Keratinocyte (primary cell): ENCODE data around the gene SIGLEC5. TPM values are rescaled to one million over a fixed set of nuclear protein-coding genes. Genes with fewer than 3 reads are reported as not detected.
A peak's percentile ranks its signal among the peaks of the same experiment; 100 is the strongest.

ENCODE experiments used
- DNase-seq: peaks from one replicate; pipeline ENCODE4 v3.0.0-alpha.2; 2011; ENCODE audit warnings: low read depth, missing footprints, low spot score
- FAIRE-seq: peaks from 2 replicates; lab custom pipeline; 2011; peaks lifted over from hg19 to GRCh38; lab: Jason Lieb, UNC
- H2AFZ ChIP-seq: 2 replicates; pipeline ENCODE4 v1.6.0; 2012; ENCODE audit warnings: low read length, control low read depth, inconsistent platforms; ENCODE audit not compliant: control insufficient read depth
- H3K27ac ChIP-seq: 2 replicates; pipeline ENCODE4 v1.5.1; 2011; ENCODE audit warnings: low read length; ENCODE audit not compliant: control insufficient read depth, insufficient read depth
- H3K27me3 ChIP-seq: 3 replicates; pipeline ENCODE4 v1.6.0; 2011; ENCODE audit warnings: low read length; ENCODE audit not compliant: control insufficient read depth, insufficient read depth; ENCODE audit errors: extremely low read depth
- H3K36me3 ChIP-seq, 2 experiments: 2 replicates in 1 of 2; 3 replicates in 1 of 2; pipeline ENCODE4 v1.5.1; 2011; ENCODE audit warnings: low read length in 2 of 2, mild to moderate bottlenecking in 1 of 2; ENCODE audit not compliant: control insufficient read depth in 2 of 2, insufficient read depth in 2 of 2; ENCODE audit errors: extremely low read depth in 1 of 2
- H3K4me1 ChIP-seq: 3 replicates; pipeline ENCODE4 v1.5.1; 2011; ENCODE audit warnings: low read length; ENCODE audit not compliant: control insufficient read depth, insufficient read depth; ENCODE audit errors: extremely low read depth
- H3K4me2 ChIP-seq: 3 replicates; pipeline ENCODE4 v1.6.0; 2011; ENCODE audit warnings: low read depth, low read length; ENCODE audit not compliant: control insufficient read depth, insufficient read depth; ENCODE audit errors: extremely low read depth
- H3K4me3 ChIP-seq, 3 experiments: fragments of 200-600 bp in 1 of 3; sonication (generic) in 1 of 3; 2 replicates in 2 of 3; 3 replicates in 1 of 3; pipeline ENCODE4 v1.5.1; 2011 to 2016; ENCODE audit warnings: low read length in 3 of 3, mild to moderate bottlenecking in 3 of 3, control low read depth in 2 of 3, inconsistent platforms in 1 of 3, low read depth in 1 of 3, mixed read lengths in 1 of 3, mixed run types in 1 of 3, moderate library complexity in 1 of 3; ENCODE audit not compliant: control insufficient read depth in 2 of 3, insufficient read depth in 2 of 3; ENCODE audit errors: extremely low read depth in 1 of 3
- H3K79me2 ChIP-seq: 2 replicates; pipeline ENCODE4 v1.6.0; 2012; ENCODE audit warnings: low read length; ENCODE audit not compliant: control insufficient read depth, insufficient read depth
- H3K9ac ChIP-seq: 3 replicates; pipeline ENCODE4 v1.6.0; 2011; ENCODE audit warnings: low read length; ENCODE audit not compliant: control insufficient read depth, insufficient read depth; ENCODE audit errors: extremely low read depth
- H3K9me1 ChIP-seq: 3 replicates; pipeline ENCODE4 v1.6.0; 2011; ENCODE audit warnings: low read length; ENCODE audit not compliant: control insufficient read depth, insufficient read depth; ENCODE audit errors: extremely low read depth
- H3K9me3 ChIP-seq: 2 replicates; pipeline ENCODE4 v1.5.1; 2012; ENCODE audit warnings: low read depth, low read length; ENCODE audit not compliant: control insufficient read depth
- H4K20me1 ChIP-seq: 3 replicates; pipeline ENCODE4 v1.6.0; 2011; ENCODE audit warnings: low read length; ENCODE audit not compliant: control insufficient read depth, insufficient read depth; ENCODE audit errors: extremely low read depth
- CTCF ChIP-seq, 3 experiments: IDR thresholded peaks in 1 of 3; conservative IDR thresholded peaks in 1 of 3; optimal IDR thresholded peaks in 1 of 3; 2 replicates in 2 of 3; 3 replicates in 1 of 3; pipeline versions ENCODE3 to v1.5.1; 2011; ENCODE audit warnings: low read length in 3 of 3, mild to moderate bottlenecking in 3 of 3, moderate library complexity in 2 of 3, control low read depth in 1 of 3, inconsistent platforms in 1 of 3; ENCODE audit not compliant: insufficient read depth in 2 of 3; ENCODE audit errors: extremely low read depth in 1 of 3
- EZH2 ChIP-seq: IDR thresholded peaks from one replicate; pipeline ENCODE4 v1.6.1; 2012; ENCODE audit warnings: inconsistent platforms, mild to moderate bottlenecking, low read length, moderate library complexity
- dilution Hi-C: fragments of 300-500 bp; cut with MboI; formaldehyde crosslinking; loops from one replicate; pipeline ENCODE4 v1.7.0; 2020; ENCODE audit warnings: low sequenced_read_pairs; ENCODE audit not compliant: extremely low pct_ligation_motif_present
- polyA plus RNA-seq, 5 experiments: library from polyadenylated mRNA; depleted of rRNA in 3 of 5; stranded (reverse) in 3 of 5; stranded (forward) in 1 of 5; unstranded in 1 of 5; fragments of >200 nt; gene quantifications; 1 replicate in 1 of 5; 2 replicates in 3 of 5; 3 replicates in 1 of 5; pipeline versions ENCODE4 v1.2.1 to v1.2.3, GENCODE V29; 2011 to 2012; ENCODE audit warnings: missing spikeins in 2 of 5, low read depth in 1 of 5, low replicate concordance in 1 of 5

The SIGLEC5 gene
- polyA plus RNA-seq, 1 donor (not counting 4 experiments of a cell fraction or from before 2014, with no cell fraction given) = not detected

GRCh38 chr19:51639916-51640315 is 9.7 kb upstream of the SIGLEC5 start:
- Histone ChIP-seq H3K4me3 (no peak overlapping the region), H3K27ac (no peak overlapping the region), H3K79me2 (no peaks in the 10 kb centered on the region), H3K9ac (no peak overlapping the region), H3K27me3 (no peaks in the 10 kb centered on the region), H3K4me1 (no peaks in the 10 kb centered on the region), H3K36me3 (no peaks in the 10 kb centered on the region), H3K9me3 (no peaks in the 10 kb centered on the region), H4K20me1 (no peaks in the 10 kb centered on the region), H2AFZ (no peak overlapping the region), H3K9me1 (no peaks in the 10 kb centered on the region), H3K4me2 (no peak overlapping the region)
- DNase-seq (no peak), FAIRE-seq (no peak)
- no peak for TF ChIP-seq EZH2
- no peak for TF ChIP-seq CTCF (optimal IDR thresholded peaks at IDR 0.05 in 1 of 3, IDR thresholded peaks at IDR 0.05 in 1 of 3, conservative IDR thresholded peaks at IDR 0.05 in 1 of 3; ENCODE audit: extremely low read depth in 1 of 3, insufficient read depth in 2 of 3, low read length in 3 of 3)
- dilution Hi-C loops = no loop called here

GRCh38 chr19:51637362-51637978 is 7.3 kb upstream of the SIGLEC5 start:
- FAIRE-seq (no peak), DNase-seq (no peak)
- H3K9me1 ChIP-seq = no peaks in the 10 kb centered on the region
- no peak overlapping the region for H2AFZ ChIP-seq
- no peaks in the 10 kb centered on the region for H3K79me2 ChIP-seq
- H3K4me3 ChIP-seq = no peak overlapping the region
- no peaks in the 10 kb centered on the region for H3K9me3 ChIP-seq
- dilution Hi-C loops = no loop called here
- H3K36me3 ChIP-seq = no peaks in the 10 kb centered on the region
- no peaks in the 10 kb centered on the region for H3K27me3 ChIP-seq
- TF ChIP-seq EZH2 = no peak
- TF ChIP-seq CTCF (optimal IDR thresholded peaks at IDR 0.05 in 1 of 3, IDR thresholded peaks at IDR 0.05 in 1 of 3, conservative IDR thresholded peaks at IDR 0.05 in 1 of 3; ENCODE audit: extremely low read depth in 1 of 3, insufficient read depth in 2 of 3, low read length in 3 of 3) = peak; percentile 12 to 52 (median 30)
- H3K27ac ChIP-seq = no peak overlapping the region
- no peaks in the 10 kb centered on the region for H3K4me1 ChIP-seq
- H4K20me1 ChIP-seq = no peaks in the 10 kb centered on the region
- H3K9ac ChIP-seq = no peak overlapping the region
- no peak overlapping the region for H3K4me2 ChIP-seq
